A172 (cell line): ENCODE results near the gene ELL2. TPM values are rescaled to one million over a fixed set of nuclear protein-coding genes. Genes with fewer than 3 reads are reported as not detected.
"Not testable (repeated sequence)": the region's sequence is repeated elsewhere in the genome, so short reads cannot be mapped to it uniquely, and the experiment has no call there.

Experiments
- DNase-seq: peaks from one replicate; pipeline ENCODE4 v3.0.0-alpha.2; 2015; ENCODE audit warnings: low spot score
- total RNA-seq: library from RNA; depleted of rRNA; stranded (reverse); fragments of >200 nt; shearing (Covaris generic); gene quantifications from 2 replicates; pipeline ENCODE4 v1.2.3, GENCODE V29; 2014

The ELL2 gene
- total RNA-seq, 1 experiment from 2014 or later, result 82.5 TPM

DNA sequence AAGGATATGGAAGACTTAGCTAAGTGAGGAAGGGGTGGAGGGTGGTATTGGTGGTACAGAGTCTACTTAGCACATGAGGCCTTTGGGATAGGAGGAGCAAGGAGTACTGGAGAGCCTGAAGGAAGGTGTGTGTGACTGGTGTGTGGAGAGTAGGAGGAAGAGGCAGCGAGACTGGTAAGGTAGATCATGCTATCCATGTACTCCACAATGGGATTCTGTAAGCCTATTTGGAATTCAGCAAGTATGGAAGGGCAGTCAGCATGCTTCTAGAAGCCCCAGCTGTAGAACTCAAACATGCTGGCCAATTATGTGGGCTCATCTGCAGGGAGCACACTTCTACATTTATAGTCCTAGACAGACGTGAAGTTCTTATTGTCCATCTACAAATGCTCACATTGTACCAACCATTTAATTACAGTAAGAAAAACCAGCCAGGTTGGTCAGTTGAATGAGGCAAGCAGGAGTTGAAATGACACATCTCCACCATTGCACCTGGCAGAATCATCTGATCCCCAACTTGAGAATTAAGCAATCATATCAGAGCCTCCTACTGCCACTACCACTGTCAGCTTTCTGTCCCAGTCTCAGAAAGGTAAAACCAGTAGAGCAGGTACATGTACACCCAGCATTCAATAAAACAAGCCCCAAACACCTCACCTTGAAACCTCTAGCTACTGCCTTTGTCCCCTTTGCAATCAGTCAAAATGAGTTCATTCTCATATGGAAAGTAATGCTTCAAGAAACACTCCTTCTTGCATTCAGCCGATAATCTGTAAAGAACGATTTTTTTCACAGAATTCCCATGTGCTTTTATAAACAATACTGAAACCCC is 78.2 kb downstream of the ELL2 start:
- no peak for DNase-seq

GRCh38 chr5:95881833-95882232 is 79.8 kb downstream of the ELL2 start:
- DNase-seq, result no peak

- DNase-seq, result no peak
Measured at GRCh38 chr5:95880081-95880926, 81.3 kb downstream of the ELL2 start.

- DNase-seq, result no peak
Measured at GRCh38 chr5:95879661-95880060, 82.0 kb downstream of the ELL2 start.

- no peak for DNase-seq
Measured at GRCh38 chr5:95878417-95879323, 83.0 kb downstream of the ELL2 start.

GRCh38 chr5:95876782-95877181 is 84.9 kb downstream of the ELL2 start:
- DNase-seq, result no peak

GRCh38 chr5:95874246-95874645 is 87.4 kb downstream of the ELL2 start:
- no peak for DNase-seq

DNA sequence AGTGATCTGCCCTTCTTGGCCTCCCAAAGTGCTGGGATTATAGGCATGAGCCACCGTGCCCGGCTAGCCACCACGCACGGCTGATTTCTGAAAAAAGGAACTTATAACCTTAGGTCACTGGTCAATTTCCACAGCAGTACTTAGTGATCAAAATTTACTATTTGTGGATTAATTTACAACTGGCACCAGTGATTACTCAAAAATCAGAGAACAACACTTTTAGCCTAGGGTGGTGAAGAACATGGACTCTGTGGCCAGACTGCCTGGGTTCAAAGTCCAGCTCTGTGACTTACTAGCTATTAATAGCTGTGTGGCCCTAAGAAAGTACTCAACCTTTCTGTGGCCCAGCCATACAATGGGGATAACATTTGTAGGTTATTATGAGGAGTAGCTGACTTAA is 88.3 kb downstream of the ELL2 start:
- DNase-seq, result no peak

- no peak for DNase-seq
Measured at GRCh38 chr5:95872346-95873268, 89.0 kb downstream of the ELL2 start.

DNA sequence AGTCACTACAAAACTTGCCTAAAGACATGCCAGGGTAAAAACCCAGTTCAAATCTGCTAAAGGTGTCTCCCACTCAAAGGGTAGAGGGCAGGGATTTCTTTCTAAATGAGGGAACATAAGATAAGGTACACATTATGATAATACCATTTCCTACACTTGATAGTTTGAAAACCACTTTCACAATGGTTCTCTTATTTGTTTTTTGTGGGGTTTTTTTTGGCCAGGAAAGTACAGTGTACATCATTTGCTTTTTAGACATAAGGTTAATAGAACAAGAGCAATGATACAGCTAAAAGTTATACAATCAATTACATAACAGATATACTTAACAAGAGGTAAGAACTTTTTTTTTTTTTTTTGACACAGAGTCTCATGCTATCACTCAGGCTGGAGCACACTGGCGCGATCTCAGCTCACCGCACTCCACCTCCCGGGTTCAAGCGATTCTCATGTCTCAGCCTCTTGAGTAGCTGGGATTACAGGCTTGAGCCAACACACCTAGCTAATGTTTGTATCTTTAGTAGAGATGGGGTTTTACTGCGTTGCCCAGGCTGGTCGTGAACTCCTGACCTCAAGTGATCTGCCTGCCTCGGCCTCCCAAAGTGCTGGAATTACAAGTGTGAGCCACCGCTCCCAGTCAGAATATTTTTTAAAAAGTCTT is 90.4 kb downstream of the ELL2 start:
- DNase-seq, result no peak

- DNase-seq, result peak; percentile 52
Measured at GRCh38 chr5:95870105-95870672, 91.5 kb downstream of the ELL2 start.

DNA sequence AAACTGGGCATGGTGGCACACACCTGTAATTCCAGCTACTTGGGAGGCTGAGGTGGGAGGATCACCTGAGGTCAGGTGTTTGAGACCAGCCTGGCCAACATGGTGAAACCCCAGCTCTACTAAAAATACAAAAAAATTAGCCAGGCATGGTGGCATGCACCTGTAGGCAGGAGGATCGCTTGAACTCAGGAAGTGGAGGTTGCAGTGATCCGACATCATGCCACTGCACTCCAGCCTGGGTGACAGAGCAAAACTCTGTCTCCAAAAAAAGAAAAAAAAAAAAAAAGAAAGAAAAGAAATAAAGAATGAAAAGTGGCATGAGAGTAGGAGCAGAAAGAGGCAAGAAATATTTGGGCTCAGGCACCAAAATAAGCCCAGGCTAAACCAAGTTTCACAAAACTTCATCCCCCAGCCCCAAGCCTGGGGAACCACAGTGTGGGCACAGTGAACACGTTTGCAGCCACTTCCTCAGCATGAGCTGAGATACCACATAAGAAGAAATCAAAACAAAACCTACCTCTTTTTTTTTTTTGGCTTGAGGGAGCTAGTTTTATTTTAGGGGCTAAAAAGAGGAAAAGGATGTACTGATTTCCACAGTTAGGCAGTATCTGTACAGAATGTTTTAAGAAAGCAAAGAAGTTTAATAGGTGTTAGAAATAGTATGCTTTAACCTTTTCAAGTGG is 92.3 kb downstream of the ELL2 start:
- DNase-seq, result not testable (repeated sequence)

- no peak for DNase-seq
Measured at GRCh38 chr5:95868136-95868535, 93.5 kb downstream of the ELL2 start.

DNA sequence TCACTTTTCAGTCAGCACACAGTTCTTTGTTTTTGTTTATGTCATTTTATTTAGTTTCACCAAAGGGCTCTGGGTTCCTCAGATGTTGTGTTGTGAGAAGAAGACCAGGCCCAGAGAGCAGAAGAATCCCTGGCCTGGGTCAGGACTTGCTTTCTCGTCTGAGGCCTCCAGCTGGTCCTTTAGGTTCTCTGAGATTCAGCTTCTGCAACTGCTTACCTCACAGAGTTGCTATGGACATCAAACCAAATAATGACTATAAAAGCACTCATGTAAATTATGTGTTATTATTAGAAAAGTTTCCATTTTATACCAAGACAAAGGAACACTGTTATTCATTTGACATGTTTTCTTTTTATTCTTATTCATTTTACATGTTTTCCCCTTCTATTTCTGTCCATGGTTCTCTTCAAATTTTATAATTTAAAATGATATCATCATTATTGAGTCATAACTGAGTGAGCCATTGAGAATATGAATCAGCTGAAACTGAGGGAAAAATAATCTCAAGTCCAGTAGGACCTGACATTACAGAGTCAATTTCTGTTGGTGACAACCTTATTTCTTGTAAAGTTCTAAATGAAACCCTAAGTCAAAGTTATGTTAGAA is 95.1 kb downstream of the ELL2 start:
- DNase-seq, result no peak

DNA sequence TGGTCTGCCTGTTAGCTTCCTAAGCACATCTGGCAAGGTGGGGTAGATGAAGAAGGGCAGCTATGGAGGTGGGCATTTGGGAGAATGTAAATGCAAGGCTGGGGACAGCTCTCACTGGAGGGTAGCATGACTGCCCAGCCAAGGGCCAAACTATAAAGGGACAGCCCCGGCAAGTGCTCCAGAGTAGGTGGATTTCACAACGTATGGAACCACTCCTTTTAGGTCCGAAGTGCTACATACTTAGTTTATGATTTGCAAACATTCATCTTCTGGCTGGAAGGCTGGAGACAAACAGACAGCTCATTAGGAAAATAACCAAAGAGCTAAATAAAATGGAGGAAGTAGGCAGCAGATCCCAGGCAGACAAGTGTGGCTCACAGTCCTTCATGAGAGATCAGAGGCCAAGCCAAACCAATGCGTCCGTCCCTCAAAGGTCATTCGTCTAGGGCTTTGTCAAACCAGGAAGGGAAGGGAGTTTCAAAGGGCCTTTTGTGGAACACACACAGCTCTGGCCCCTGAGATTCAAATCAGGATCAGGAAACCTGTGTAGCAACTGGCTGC is 96.6 kb downstream of the ELL2 start:
- DNase-seq, result no peak

DNA sequence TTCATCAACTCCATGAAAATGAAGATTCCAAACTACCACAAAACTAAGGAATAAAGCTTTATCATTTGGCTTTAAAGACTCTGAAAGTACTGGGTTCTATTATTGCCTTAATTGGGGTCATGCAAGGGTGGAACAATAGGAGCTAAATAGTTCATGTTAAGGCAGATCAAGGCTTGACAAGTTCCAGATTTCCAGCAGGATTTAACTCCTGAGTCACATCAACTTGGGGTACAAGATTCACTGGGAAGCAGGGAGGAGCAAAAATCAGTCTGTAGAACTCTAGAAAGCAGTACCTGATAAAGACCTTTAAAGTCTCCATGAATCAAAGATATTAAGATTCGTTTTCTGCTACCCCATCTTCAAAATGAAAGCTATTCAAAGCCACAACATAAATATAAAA is 97.2 kb downstream of the ELL2 start:
- DNase-seq, result no peak

- no peak for DNase-seq
Measured at GRCh38 chr5:95863383-95863757, 98.3 kb downstream of the ELL2 start.

- no peak for DNase-seq
Measured at GRCh38 chr5:95862671-95863382, 98.8 kb downstream of the ELL2 start.
